ENCODE measurements around the gene MED13L. TPM values are rescaled to one million over a fixed set of nuclear protein-coding genes. Genes with fewer than 3 reads are reported as not detected.

MED13L gene
- total RNA-seq, 1 experiment from 2014 or later, result 94.1 TPM

DNA sequence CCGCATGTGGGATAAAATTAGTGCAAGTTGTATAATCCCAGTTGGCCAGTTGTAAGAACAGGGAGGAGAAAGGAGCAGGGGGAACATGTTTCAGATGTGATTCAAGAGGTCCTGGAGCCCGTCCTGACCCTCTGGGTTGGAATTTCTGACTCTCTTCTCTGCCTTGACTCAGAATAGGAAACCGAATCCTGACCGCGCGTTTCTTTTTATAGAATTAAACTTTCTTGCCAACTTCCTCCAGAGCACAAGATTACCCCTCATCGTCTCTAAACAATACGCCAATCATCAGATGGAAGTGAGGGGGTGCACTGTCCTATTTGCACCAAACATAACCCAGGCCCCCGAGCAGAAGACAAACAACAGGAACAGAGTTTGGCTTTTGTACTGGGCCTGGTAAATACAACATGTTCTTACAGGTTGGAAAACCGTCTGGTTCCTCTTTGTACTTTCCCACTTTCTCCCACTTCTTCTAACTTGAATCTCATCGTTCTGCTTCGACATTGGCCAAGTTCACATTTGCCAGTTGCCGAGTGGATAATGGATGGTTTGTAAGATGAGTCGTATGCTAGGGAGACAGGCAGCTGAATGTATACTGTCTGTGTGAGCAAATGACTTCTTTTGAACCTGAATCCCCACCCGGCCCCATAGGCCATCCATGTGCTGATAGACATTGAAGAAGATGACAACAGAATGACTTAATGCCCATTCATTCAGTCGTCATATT lies 42.6 kb upstream of the MED13L start:
- TF ChIP-seq, protein P1, sequence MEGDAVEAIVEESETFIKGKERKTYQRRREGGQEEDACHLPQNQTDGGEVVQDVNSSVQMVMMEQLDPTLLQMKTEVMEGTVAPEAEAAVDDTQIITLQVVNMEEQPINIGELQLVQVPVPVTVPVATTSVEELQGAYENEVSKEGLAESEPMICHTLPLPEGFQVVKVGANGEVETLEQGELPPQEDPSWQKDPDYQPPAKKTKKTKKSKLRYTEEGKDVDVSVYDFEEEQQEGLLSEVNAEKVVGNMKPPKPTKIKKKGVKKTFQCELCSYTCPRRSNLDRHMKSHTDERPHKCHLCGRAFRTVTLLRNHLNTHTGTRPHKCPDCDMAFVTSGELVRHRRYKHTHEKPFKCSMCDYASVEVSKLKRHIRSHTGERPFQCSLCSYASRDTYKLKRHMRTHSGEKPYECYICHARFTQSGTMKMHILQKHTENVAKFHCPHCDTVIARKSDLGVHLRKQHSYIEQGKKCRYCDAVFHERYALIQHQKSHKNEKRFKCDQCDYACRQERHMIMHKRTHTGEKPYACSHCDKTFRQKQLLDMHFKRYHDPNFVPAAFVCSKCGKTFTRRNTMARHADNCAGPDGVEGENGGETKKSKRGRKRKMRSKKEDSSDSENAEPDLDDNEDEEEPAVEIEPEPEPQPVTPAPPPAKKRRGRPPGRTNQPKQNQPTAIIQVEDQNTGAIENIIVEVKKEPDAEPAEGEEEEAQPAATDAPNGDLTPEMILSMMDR (conservative IDR thresholded peaks at IDR 0.05; ENCODE audit: low read depth, low read length), result no peak
- no peak for TF ChIP-seq EZH2 (IDR thresholded peaks at IDR 0.05; ENCODE audit: borderline replicate concordance, low read depth, low read length, poor library complexity, severe bottlenecking)
- Histone ChIP-seq H3K36me3 (ENCODE audit: insufficient read depth, low read length, poor library complexity, severe bottlenecking) (no peaks in the 10 kb centered on the region), H3K4me1 (ENCODE audit: insufficient read depth, low read length, poor library complexity, severe bottlenecking) (no peaks in the 10 kb centered on the region), H3K27ac (ENCODE audit: low read depth, low read length, poor library complexity, severe bottlenecking) (no peak overlapping the region), H3K27me3 (replicated peaks; ENCODE audit: insufficient read depth, low read depth, low read length, poor library complexity) (no peaks in the 10 kb centered on the region), H3K9me3 (ENCODE audit: low read depth, low read length, poor library complexity, severe bottlenecking) (no peaks in the 10 kb centered on the region), H3K4me3 (ENCODE audit: low read depth, low read length, poor library complexity, severe bottlenecking) (no peak overlapping the region)
- ChIA-PET POLR2A (ENCODE audit: low non-redundant PET) (no interaction called here), CTCF (no interaction called here)
- no peak for DNase-seq (ENCODE audit: low spot score)
- intact Hi-C loops (cut with micrococcal nuclease; ENCODE audit: unreplicated experiment), result no loop called here
- no TSS peak for BruUV-seq (replicated peaks)

DNA sequence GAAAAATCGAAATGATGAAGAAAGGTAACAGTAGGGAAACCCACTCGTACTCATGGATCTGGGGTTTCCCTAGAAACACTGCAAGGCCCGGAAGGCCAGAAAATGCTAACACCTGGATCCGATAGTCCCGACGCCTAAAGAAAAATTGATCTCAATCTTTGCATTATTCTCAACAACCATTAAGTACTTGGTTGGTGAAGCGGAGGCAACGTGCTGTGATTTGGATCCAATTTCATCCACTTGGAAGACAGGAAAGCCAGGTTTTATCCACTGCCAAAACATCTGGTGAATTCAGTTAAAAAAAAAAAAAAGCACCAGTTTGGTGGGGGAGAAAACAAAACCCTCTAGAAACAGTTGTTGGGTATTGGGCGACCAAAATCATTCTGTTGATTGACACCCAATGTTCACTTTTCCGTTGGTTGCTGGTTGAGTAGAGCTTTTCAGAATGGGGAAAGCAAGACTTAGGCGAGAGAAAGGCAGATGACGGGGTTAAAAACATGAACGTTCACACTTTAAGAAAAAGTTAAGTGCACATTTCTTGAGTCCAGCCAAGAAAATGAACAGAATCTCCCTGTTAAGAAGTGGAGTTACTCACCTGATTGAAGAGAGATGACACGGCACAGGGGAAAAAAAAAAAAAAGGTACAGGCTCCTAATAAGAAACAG lies 41.9 kb upstream of the MED13L start:
- Histone ChIP-seq H3K27ac (ENCODE audit: low read depth, low read length, poor library complexity, severe bottlenecking) (no peak overlapping the region), H3K4me3 (ENCODE audit: low read depth, low read length, poor library complexity, severe bottlenecking) (no peak overlapping the region), H3K36me3 (ENCODE audit: insufficient read depth, low read length, poor library complexity, severe bottlenecking) (no peaks in the 10 kb centered on the region), H3K9me3 (ENCODE audit: low read depth, low read length, poor library complexity, severe bottlenecking) (no peaks in the 10 kb centered on the region), H3K27me3 (replicated peaks; ENCODE audit: insufficient read depth, low read depth, low read length, poor library complexity) (no peaks in the 10 kb centered on the region), H3K4me1 (ENCODE audit: insufficient read depth, low read length, poor library complexity, severe bottlenecking) (no peaks in the 10 kb centered on the region)
- ChIA-PET POLR2A (ENCODE audit: low non-redundant PET) (no interaction called here), CTCF (no interaction called here)
- DNase-seq (ENCODE audit: low spot score), result no peak
- BruUV-seq (replicated peaks), result no TSS peak
- TF ChIP-seq EZH2 (IDR thresholded peaks at IDR 0.05; ENCODE audit: borderline replicate concordance, low read depth, low read length, poor library complexity, severe bottlenecking), result no peak
- TF ChIP-seq, protein P1 (conservative IDR thresholded peaks at IDR 0.05; ENCODE audit: low read depth, low read length), result no peak
- intact Hi-C loops (cut with micrococcal nuclease; ENCODE audit: unreplicated experiment), result no loop called here

DNA sequence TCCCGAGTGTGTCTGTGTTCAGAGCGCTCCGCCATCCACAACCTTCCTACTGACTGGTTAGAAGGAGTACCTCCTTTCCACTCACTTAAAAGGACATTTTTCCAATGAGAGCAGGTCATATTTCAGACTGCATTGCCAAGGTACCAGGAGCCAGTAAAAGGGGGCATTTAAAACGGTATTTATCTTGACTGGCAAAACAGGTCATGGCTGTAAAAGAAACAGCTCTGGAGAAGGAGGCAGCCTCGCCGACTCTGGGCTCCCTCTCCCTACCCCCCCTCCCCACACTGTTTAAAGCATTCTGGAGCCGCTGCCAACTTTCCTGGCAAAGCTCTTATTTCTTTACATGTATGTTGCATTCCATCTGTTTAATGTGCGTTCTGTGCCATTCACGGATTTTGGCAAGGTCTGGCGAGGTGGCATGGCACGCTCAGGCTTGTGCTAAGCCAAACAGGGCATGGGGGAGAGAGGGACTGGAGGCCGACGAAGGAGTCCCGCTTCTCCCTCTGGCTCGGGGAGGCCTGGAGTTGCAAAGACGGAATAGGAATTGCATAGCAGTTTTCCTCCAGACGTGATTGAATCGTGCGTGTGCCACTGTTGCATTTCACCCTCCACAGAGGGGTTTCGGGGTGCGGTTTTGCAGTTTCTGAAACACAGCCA lies 41.2 kb upstream of the MED13L start:
- Histone ChIP-seq H3K27ac (ENCODE audit: low read depth, low read length, poor library complexity, severe bottlenecking) (no peak overlapping the region), H3K27me3 (replicated peaks; ENCODE audit: insufficient read depth, low read depth, low read length, poor library complexity) (no peaks in the 10 kb centered on the region), H3K36me3 (ENCODE audit: insufficient read depth, low read length, poor library complexity, severe bottlenecking) (no peaks in the 10 kb centered on the region), H3K4me1 (ENCODE audit: insufficient read depth, low read length, poor library complexity, severe bottlenecking) (no peaks in the 10 kb centered on the region), H3K9me3 (ENCODE audit: low read depth, low read length, poor library complexity, severe bottlenecking) (no peaks in the 10 kb centered on the region), H3K4me3 (ENCODE audit: low read depth, low read length, poor library complexity, severe bottlenecking) (no peak overlapping the region)
- TF ChIP-seq, protein P1 (conservative IDR thresholded peaks at IDR 0.05; ENCODE audit: low read depth, low read length), result no peak
- TF ChIP-seq EZH2 (IDR thresholded peaks at IDR 0.05; ENCODE audit: borderline replicate concordance, low read depth, low read length, poor library complexity, severe bottlenecking), result no peak
- DNase-seq (ENCODE audit: low spot score), result no peak
- BruUV-seq (replicated peaks), result no TSS peak
- ChIA-PET CTCF (no interaction called here), POLR2A (ENCODE audit: low non-redundant PET) (no interaction called here)
- intact Hi-C loops (cut with micrococcal nuclease; ENCODE audit: unreplicated experiment), result no loop called here

Measured in A673 (cell line).